NCI-H2107 treated with DMSO at 0.1 percent for 48 hours (cell line): ENCODE measurements around the gene IGF2R.

Experiments
- DNase-seq: peaks from one replicate; lab custom pipeline; 2025; ENCODE audit not compliant: unreplicated experiment; lab: John Stamatoyannopoulos, UW

Gene IGF2R

DNA sequence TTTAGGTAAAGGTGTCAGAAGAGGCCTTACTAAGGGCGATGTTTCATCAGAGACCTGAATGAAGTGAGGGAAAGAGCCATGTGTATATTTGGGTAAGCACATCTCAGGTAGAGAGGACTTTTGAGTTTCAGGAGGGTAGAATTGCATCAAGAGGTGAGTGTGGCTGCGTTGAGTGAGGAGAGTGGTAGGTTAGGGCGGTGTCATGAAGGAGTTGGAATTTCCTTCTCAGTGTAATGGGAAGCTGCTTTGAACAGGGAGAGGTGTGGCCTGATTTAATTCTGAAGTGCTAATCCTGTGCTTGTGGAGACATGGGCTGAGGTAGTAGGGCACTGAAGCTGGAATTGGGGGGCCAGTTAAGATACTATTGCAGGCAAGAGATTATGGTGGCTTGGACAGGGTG, 53.9 kb downstream of the IGF2R start:
- no peak for DNase-seq

DNA sequence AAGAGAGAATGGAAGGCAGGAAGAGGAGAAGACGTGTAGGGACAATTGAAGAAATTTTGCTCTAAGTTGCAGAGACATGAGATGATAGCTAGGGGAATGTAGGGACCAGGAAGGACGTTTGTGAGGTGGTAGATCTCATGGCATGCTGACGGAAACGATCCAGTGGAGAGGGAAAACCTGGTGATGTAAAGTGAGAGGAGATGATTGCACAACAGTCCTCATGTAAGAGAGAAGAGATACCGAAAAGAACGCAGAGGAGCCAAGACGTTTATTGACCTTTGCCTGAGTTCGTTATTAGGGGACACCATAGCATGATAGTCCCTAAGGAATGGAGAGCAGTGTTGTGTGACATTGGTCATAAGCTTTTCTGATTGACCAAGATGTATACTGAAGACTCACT, 55.3 kb downstream of the IGF2R start:
- DNase-seq: no peak

DNA sequence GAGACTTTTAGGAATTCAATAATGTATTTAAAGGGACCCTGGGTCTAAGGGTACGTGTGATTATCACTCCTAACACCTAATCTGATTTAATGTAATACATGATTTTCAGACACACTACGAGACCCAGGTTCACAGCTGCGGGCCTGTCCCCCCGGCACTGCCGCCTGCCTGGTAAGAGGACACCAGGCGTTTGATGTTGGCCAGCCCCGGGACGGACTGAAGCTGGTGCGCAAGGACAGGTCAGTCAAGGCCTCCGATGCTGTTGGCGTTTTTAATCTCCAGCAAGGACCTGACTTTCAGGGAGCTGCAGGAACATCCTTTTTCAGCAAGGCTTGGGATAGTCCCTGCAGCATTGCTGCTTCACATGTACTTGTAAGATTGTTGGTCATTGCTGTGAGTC, 58.2 kb downstream of the IGF2R start:
- no peak for DNase-seq

DNA sequence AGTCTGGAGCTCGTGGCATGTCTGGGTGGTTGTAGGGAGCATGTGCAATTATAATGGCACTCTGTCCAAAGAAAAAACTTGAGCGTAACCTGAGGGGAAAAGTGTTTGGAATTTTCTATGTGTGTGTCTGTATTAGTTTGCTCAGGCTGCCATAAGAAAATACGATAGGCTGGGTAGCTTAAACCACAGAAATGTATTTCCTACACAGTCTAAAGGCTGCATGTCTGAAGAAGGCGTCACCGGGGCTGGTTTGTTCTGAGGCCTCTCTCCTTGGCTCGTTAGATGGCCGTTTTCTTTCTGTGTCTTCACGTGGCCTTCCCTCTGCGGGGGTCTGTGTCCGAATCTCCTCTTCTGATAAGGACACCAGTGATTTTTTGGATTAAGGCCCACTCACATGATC, 59.0 kb downstream of the IGF2R start:
- DNase-seq: no peak

DNA sequence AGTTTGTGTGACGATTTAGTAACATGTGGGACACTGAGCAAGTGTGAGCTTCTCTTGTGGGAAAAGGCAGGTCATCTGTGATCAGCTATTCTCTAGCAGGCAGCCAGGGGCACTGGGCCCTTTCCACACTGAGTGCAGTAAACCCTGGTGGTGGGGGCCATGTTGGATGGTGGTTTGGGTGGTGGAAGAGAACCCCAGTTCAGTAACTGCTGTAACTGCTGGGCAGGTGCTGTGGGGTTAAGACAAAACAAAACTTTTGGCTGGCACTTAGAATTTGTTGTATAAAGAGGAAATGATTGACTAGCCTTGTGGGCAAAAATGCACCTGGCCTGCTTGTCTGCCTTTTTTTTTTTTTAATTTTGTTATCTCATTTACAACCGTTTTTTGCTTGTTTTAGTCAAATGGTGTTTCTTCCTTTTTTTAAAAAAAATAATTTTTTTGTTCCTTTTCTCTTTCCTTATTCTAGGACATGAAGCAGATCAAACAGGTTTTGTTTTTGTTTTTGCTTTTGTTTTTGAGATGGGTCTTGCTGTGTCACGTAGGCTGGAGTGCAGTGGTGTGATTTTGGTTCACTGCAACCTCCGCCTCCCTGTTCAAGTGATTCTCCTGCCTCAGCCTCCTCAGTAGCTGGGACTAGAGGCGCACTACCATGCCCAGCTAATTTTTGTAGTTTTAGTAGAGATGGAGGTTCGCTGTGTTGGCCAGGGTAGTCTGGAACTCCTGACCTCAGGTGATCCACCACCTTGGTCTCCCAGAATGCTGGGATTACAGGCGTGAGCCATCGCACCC, 59.8 kb downstream of the IGF2R start:
- no peak for DNase-seq

DNA sequence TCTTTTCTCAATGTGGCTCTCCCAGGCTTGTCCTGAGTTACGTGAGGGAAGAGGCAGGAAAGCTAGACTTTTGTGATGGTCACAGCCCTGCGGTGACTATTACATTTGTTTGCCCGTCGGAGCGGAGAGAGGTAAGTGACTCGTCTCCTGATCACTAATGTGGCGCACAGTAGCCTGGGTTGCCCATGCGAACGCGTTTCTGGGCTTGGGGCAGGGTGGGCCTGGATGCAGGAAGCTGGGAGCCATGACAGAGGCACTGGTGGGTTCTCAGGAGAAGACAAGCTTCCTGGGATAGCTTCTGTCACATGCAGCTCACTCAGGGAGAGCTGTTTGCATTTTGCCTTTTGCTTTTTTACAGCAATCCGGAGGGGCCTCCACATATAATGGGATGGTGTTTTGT, 60.6 kb downstream of the IGF2R start:
- DNase-seq: no peak

DNA sequence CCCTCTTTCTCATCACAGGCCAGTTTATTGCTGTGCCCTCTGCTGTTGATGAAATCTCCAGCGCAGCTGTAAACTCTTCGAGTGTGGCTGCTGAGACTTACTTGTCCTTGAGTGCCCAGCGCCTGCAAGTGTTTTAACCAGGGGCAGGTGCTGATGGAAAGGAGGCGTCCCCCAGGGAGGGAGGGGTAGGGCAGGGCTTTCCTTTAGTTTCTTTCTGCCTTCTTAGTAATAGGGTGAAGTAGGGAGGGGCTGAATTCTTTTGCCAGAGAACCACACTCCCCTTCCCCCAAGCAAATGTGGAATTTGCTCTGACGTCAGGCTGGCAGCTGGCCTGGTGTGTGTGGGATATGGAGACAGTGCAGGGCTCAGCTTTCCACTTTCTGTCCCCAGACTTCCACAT, 61.2 kb downstream of the IGF2R start:
- peak; percentile 93 for DNase-seq

DNA sequence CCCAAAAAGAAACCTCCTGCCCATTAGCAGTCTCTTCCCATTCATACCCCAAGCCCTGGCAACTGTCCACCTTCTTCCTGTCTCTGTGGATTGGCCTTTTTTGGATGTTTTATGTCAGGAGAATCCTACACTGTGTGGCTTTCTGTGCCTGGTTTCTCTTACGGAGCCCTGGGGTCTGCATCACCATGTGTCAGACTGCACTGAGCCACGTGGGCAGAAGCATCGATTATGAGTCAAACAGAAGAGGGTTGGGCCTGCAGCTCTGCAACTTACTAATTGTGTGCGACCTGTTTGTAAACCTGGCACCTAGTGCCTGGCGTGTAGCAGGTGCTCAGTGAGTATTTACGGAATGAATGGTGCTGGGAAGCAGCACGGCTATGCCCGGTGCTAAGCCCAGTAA, 62.6 kb downstream of the IGF2R start:
- DNase-seq: no peak

DNA sequence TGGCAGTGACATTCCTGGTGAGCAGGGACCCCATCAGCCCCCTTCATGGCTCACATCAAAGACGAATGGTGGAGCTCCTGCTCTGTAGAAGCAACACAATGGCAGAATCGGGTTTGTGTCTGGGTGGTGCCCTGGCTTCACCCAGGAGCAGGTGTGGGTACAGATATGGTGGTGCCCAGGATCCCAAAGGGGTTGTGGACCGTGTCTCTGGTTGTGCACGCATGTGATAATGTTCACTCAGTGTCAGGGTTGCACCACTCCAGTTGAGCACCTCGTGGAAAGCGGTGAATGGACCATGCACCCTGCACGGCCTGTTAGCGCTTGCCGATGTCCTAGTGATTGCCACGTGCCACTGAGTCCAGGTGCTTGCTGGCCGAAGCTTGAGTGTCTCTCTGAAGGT, 63.0 kb downstream of the IGF2R start:
- no peak for DNase-seq

DNA sequence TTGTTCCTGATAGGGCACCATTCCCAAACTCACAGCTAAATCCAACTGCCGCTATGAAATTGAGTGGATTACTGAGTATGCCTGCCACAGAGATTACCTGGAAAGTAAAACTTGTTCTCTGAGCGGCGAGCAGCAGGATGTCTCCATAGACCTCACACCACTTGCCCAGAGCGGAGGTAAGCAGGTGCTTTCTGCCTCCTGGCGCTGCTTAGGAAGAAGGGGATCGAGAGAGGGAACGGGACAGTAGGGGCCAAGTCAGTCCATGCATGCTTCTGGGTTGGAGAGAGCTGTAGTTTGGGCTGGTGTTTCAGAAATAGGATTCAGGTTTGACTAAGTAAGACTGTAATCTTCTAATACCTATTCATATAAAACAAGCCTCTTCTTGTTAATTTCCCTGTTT, 63.7 kb downstream of the IGF2R start:
- DNase-seq: no peak

DNA sequence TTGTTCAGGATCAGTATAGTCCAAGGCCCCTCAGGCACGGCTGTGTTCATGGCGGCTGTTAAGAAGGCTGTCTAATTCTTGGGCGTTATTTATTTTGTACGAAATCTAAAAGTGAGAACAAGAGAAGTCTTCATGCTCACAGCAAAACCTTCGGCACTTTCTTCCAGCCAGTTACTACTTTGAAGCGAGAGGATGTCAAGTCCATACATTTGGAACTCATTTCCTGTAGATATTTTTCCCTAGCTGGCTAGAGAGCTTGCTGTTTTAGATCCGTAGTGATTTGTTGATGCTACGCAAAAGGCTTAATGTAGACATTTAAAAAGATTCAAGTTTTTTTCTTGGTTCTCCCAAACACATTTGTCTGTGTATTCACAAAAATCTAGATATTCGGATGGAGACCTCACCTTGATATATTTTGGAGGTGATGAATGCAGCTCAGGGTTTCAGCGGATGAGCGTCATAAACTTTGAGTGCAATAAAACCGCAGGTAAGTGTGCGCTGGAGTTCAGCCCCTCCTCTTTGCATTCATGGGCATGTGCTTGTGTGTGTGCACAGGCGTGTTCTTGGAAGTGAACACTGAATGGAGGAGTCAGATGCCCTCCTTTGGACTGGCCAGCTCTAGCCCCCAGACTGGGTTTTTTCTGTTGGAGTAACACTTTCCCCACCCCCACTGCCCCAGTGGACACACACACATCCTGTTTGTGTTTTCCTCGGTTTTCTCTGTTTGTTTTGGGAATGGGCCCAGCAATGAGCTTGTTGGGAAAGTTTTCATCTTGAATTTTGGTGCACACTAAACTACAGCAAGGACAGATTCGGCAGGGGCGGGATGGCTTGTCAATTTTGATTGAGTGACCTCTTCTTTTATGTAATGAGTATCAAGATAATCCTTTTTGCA, 65.4 kb downstream of the IGF2R start:
- DNase-seq: no peak

DNA sequence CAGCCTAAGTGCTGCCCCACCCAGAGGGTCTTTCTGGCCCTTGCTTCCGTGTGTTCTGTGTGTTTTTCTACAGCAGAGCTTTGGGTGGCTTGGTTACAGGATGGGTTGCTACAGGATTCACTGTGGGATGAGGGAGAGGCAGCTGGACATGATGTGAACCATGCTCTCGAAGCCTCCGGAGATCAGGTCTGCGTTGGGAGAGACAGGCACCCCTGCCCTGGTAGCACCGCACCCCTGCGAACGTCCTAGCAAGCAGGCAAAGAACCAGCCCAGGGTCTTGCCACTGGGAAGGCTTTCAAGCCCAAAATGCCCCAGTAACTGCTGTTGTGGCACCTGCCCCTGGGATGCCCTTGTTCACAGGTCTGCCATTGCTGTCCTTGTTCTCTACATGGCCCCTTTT, 66.4 kb downstream of the IGF2R start:
- DNase-seq: no peak

DNA sequence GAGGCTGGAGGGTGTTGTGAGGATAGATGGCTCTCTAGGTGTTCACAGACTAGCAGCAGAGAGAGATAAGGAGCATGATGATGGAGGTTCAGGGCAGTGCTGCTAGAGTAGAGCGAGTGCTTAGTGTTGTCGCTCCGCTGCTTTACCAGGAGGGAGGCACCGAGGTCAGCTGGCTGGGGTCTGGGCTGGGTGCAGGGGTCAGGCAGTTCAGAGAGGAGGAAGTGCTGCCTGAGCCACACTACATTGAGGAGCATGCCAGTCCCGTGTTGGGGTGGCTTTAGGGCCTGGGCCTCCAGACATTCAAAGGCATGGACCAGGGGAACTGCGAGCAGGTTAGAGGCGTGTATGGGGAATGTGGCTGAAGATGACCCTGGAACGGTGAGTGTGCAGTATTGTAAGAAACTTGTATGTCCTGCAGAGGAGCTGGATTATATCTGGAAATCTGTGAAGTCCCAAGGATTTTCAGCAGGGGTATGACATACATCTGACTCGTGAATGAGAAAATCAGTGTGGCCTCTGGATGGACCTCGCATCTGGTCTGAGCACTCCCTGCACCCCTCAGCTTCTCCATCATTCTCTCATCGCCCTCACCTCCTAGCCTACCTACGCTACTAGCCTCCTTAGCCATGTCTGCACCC, 66.9 kb downstream of the IGF2R start:
- DNase-seq: no peak

DNA sequence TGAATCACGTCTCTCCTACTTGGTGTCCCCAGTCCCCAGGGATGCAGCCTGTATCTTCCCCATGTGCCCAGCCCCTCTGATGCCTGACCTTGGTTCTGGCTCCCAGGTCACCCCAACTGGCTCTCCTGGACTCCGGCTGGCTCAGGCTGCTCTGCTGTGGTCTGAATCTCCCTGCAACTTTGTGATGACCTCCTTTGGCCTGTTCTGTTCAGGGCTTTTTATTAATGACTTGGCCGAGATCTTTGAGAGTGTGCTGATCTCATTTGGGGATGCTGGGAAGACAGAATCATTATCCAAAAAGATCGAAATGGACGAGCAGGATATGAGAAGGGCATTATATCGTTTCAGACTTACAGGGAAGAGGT, 67.4 kb downstream of the IGF2R start:
- DNase-seq: no peak

DNA sequence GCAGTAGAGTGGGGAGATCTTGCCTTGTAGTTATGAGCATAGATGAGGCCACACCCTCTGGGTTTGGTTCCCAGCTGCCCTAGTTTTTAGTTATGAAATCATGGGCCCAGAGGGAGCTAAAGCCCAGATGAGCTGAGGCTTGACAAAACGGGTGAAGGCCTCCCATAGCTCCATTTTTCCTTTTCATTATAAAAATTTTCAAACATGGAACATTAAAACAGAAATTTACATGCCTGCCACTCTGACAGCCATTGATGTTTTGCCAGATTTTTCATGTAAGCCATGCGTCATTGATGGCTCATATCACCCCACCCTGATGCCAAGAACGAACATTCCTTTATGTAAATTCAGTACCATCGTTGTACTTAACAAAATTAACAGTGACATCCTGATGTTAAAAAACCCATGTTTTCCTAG, 67.9 kb downstream of the IGF2R start:
- DNase-seq: no peak

DNA sequence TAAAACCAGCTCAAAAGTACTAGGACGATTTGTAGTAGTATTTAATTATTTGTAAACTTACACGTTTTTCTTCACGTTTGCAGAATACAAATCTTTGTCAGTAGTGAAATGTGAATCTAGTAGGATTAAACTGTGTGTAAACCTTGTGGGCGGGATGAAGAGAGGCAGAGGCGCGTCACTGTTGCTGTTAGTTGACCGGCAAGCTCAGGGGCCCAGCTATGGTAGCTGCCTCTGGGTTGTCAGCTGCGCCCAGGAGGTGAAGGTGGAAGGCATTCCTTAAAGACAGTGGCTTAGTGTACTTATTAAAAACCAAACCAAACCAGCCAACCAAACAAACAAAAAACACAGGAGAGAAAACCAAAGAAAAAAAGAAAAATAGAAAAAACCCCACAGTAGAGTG, 69.6 kb downstream of the IGF2R start:
- DNase-seq: no peak

DNA sequence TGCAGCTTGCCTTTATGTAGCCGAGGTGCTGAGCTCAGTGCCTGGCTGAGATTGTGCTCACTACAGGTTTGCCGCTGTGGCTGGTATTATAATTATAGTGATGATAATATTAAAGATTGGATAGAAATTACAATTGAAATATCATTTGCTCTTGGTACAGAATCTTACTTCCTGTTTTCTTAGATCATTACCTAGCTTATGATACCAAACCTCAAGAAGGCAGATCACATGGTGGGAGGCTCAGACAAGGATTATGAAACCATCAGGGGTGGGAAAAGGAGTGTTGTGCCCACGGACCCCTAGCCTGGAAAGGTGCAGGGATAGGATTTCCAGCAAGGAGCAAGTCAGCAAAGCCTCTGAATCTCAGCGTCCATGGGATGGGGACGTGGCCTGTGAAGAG, 70.6 kb downstream of the IGF2R start:
- DNase-seq: no peak

DNA sequence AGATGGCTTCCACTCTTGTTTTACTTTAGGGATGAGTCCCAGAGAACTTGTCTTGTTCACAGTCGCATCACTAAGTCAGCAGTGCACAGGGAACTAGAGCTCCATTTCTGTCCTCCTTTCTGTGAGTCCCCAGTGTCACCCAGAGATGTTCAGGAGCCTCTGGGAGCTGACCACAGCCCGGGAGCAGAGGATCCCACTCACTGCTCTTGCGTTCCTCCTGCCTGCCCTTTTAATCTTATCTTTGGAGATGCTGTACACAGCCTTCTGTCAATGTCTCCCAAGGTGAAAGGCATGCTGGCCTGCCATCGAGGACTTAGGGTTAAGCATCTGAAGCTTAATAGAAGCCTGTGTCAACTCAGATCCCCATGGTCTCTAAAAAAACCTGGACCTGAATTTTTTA, 71.2 kb downstream of the IGF2R start:
- no peak for DNase-seq

DNA sequence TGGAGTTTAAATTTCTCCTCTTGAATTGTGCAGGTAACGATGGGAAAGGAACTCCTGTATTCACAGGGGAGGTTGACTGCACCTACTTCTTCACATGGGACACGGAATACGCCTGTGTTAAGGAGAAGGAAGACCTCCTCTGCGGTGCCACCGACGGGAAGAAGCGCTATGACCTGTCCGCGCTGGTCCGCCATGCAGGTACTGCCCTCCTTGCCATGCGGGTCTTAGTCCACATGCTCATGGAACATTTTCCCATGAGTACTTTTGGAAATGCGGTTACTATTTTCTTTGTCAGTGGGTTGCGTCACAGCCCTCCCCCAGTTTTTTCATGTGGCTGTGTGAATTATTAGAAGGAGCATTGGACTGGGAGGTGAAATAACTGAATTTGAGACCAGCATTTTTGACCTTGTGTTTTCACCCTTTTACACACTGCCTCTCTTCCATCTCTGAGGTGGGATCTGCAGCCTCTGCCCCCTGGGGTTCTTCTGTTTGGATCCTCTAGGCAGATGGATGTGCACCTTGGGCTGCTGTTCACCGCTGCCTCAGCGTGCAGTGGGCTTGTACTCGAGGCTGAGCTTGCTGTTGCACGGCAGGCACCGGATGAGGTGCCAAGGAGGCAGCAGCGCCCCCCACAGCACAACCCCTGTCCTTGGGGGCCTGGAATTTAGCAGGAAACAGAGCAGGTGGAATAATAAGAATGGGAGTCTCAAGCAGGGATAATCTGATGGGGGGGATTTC, 71.8 kb downstream of the IGF2R start:
- no peak for DNase-seq

DNA sequence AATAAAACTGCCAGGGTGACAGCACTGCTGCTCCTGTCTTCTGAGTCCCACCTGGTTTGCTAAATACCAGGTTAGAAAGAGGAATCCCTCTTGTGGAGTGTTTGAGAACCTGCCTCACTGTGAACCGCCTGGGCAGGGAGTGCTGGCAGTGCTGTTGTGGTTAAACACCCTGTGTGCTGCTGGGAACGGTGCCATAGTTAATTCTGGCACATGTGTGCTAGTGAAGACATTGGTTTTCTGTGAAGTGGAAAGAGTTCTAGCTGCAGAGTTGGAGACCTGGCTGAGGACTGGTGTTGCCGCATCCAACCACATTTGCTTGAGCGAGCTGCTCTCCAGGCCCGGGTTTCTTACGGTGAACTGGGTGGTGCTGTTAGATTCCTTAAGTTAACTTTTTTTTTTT, 72.7 kb downstream of the IGF2R start:
- DNase-seq: peak; percentile 76

DNA sequence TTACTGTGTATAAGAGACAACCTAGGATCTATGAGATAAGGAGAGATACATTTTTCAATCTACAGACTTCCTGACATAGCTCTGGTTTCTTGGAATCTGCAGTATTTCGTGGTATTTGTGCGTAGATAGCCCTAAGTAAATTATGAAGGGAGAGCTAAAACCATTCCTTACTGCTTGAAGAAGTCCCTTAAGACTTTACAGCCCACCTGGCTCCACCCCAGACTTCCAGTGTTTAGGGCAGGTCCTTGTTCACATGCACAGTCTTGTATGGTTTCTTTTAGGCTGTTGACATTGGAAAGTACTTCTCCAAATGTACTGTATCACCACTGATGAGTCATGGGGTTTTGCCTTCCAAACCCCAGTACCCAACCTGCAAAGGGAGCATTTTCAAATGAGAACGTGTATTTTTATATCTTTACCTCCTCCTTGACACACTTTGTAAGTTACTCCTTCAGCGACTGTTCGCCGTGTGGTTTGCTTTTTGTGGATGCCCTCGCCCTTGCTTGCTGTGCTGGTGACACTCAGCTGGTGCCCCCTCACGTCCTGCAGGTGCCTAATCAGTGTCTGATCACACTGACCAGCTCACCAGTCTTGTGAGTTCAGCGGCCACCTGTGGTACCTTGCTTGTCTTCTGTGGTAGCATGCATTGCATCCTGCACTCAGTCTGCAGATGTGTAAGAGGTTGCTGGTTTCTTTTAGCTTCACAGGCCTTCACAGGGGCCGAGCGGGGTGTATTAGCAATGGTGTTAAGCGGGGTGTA, 73.3 kb downstream of the IGF2R start:
- DNase-seq: no peak
